EH (cell line): Measurements from ENCODE around the gene TRAP1.

Experiments used
- DNase-seq: peaks from one replicate; pipeline ENCODE4 v3.0.0-alpha.2; 2015; ENCODE audit warnings: low read depth

The TRAP1 gene

GRCh38 chr16:3713587-3714242 lies 3.6 kb downstream of the TRAP1 start:
- DNase-seq = no peak

- no peak for DNase-seq
Measured at GRCh38 chr16:3712861-3713372, 4.4 kb downstream of the TRAP1 start.

GRCh38 chr16:3706253-3707012 lies 10.9 kb downstream of the TRAP1 start:
- no peak for DNase-seq

- DNase-seq = no peak
Measured at GRCh38 chr16:3702082-3702481, 15.2 kb downstream of the TRAP1 start.

GRCh38 chr16:3701531-3701930 lies 15.8 kb downstream of the TRAP1 start:
- no peak for DNase-seq

- DNase-seq = peak; percentile 23
Measured at GRCh38 chr16:3698941-3699340, 18.4 kb downstream of the TRAP1 start.

GRCh38 chr16:3696425-3697218 lies 20.7 kb downstream of the TRAP1 start:
- DNase-seq = peak; percentile 97

- DNase-seq = no peak
Measured at GRCh38 chr16:3695610-3696369, 21.5 kb downstream of the TRAP1 start.

- no peak for DNase-seq
Measured at GRCh38 chr16:3694051-3694450, 23.3 kb downstream of the TRAP1 start.

GRCh38 chr16:3691761-3692160 lies 25.6 kb downstream of the TRAP1 start:
- no peak for DNase-seq

GRCh38 chr16:3690980-3691720 lies 26.2 kb downstream of the TRAP1 start:
- peak; percentile 68 for DNase-seq

- DNase-seq = peak; percentile 96
Measured at GRCh38 chr16:3690470-3690928, 26.8 kb downstream of the TRAP1 start.

- DNase-seq = peak; percentile 66
Measured at GRCh38 chr16:3689731-3690130, 27.6 kb downstream of the TRAP1 start.

GRCh38 chr16:3687792-3688191 lies 29.5 kb downstream of the TRAP1 start:
- no peak for DNase-seq

- DNase-seq = no peak
Measured at GRCh38 chr16:3687021-3687420, 30.3 kb downstream of the TRAP1 start.

GRCh38 chr16:3681206-3681605 lies 36.1 kb downstream of the TRAP1 start:
- DNase-seq = no peak

GRCh38 chr16:3677994-3678393 lies 39.3 kb downstream of the TRAP1 start:
- DNase-seq = no peak

GRCh38 chr16:3675601-3676130 lies 41.7 kb downstream of the TRAP1 start:
- DNase-seq = no peak

- no peak for DNase-seq
Measured at GRCh38 chr16:3674513-3675295, 42.6 kb downstream of the TRAP1 start.
